GM19397 (cell line): Measurements from ENCODE around the gene SLC7A4.

ENCODE experiments used
- ATAC-seq: cut with Tn5 transposase; IDR thresholded peaks from one replicate; pipeline ENCODE4 v1.9.1; 2021; ENCODE audit warnings: mild to moderate bottlenecking, moderate library complexity; ENCODE audit not compliant: unreplicated experiment

Gene SLC7A4

DNA sequence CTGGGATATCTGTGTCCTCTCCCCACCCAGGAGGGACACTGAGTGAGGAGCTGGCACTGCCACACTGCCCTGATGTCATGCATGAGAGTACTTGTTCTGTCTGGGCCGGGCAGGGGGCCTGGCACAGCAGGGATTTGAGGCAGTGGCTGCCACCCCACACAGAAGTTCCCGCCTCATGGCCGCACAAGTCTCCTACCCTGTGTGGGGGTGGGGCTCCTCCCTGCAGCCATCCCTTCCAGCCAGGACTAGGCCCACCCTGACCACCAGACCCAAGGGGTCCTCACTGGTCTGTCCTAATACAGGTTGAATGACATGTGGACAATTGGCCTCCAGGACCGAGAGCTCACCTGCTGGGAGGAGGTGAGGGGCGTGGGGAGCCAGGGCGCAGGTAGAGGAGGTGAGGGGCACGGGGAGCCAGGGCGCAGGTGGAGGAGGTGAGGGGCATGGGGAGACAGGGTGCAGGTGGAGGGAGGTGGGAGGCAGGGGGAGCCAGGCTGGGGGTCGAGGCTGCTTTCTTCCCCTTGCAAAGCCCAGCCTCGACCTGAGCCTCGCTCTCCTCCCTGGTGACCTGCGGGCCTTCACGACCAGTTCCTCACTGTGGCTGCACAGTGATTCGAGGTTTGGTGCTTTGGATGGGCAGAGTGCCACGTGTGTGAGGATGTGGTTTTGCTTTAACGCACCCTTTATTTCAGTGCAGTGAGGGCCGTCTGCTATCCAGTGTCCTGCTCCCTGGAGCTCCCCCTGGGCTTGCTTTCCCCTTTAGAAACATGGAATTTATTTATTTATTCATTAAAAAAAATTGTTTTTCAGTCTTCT, 42.8 kb downstream of the SLC7A4 start:
- no peak for ATAC-seq

DNA sequence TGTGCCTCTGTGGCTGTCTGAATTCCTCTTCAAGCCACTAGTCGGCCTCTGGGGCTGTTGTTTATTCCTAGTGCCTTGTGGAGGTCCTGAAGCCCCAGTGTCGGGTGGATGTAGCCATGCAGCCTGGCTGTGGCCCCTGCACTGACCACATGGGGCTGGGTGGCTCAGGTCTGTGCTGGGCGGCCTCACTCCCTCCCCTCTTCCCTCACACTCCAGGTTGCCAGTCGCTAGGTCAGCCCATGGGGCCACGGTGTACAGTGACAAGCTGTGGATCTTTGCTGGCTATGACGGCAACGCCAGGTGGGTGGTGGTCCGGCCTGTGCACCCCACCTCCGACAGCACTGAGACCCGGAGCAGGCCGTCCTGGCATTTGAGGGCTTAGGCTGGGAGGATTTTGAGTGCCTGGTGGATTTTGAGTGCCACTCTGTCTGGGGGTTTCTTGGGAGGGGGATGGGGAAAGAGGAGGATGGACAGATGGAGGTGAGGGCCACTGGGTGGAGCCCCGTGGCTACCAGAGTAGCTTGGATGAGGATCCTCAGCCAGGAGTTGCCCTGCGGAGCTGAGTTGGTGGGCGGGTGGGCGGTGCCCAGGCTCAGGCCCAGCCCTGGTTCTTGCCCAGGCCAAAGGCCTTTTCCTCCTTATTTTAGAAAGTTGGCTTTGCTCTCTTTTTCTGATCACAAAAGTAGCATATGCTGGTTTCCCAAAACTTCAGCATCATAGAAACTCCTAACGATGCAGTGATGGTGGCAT, 43.6 kb downstream of the SLC7A4 start:
- ATAC-seq, result no peak

DNA sequence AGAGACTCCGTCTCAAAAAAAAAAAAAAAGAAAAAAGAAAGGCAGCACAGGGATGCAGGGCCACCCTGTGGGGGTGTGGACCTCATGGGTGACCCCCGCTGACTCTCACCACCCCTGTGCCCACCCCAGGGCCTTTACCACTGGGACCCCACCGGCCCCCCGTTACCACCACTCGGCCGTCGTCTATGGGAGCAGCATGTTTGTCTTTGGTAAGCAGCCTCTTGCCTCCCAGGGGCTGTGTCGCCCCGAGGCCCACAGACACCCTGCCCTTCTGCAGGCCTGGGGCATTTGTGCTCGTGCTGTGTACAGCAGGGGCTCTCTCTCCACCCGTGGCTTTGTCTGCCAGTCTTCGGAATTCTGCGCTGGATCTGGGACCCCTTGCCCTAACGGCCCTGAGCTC, 45.0 kb downstream of the SLC7A4 start:
- ATAC-seq, result no peak

DNA sequence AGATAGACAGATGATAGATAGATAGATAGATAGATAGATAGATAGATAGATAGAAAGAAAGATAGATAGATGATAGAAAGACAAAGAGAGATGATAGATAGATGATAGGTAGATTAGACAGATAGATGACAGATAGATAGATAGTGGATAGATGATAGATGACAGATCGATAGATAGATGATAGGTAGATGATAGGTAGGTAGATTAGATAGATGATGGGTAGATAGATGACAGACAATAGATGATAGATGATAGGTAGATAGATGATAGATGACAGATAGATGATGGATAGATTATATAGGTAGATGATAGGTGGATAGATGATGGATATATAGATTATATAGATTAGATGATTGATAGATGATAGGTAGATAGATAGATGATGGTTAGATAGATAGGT, 46.0 kb downstream of the SLC7A4 start:
- no peak for ATAC-seq

DNA sequence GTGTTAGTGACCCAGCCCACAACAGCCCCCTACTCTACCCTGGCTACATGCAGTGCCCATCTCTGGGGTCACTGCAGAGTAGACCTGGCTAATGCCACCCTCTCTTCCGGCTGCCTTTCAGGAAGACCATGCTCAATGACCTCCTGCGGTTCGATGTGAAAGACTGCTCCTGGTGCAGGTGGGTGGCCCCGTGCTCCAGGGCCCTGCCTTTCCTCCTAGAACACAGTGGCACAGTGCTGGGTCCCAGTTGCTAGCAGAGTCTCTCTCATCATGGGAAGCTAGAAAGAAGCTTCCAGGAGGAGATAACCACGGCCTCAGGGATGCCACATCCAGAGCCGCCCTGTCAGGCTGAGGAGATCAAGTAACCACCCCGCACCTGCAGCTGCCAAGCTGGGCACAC, 46.6 kb downstream of the SLC7A4 start:
- ATAC-seq, result no peak

DNA sequence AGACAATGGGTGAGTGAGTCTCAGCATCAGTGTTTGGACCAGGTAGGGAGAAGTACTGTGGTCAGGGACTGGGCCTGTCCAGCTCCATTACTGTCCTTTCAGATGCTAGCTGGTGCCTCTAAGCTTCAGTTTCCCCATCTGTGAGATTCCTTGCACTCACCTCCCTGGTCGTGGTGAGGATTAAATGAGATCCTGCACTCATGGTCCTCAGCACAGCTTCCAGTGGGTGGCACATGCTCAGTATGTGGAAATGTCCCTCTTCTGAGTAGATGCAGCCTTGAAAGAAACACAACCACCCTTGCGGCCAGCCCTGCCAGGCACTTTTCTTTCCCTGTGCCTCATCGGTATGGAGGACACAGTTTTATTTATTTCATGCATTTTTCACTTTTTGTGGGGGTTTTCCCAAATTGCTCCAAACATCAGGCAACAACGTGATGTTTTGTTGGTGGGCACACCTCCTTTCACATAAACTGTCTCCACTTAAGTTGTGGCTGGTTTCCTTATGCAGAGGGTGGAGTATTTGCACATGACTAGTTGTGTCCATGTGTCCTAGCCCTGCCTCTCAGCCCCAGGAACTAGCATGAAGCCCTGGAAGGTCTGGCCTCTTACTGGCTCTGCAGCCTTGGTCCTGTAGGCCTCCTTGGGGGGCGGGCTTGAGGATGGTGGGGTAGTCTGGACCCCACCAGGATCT, 49.1 kb downstream of the SLC7A4 start:
- no peak for ATAC-seq

DNA sequence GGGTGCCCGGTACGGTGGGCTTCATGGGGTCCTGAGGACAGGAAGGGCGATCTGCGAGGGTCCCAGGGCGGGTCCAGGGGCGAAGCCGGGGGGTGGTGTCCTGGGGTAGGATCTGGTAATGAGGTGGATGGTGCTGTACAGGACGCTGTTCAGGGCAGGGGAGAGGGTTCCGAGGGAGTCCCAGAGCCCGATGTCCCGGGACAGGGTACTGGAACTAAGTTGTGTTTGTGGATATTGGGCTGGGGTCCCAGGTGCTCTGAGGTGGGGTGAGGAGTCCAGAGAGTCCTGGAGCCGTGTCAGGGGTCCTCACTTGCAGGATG, 49.8 kb downstream of the SLC7A4 start:
- peak; percentile 7 for ATAC-seq

DNA sequence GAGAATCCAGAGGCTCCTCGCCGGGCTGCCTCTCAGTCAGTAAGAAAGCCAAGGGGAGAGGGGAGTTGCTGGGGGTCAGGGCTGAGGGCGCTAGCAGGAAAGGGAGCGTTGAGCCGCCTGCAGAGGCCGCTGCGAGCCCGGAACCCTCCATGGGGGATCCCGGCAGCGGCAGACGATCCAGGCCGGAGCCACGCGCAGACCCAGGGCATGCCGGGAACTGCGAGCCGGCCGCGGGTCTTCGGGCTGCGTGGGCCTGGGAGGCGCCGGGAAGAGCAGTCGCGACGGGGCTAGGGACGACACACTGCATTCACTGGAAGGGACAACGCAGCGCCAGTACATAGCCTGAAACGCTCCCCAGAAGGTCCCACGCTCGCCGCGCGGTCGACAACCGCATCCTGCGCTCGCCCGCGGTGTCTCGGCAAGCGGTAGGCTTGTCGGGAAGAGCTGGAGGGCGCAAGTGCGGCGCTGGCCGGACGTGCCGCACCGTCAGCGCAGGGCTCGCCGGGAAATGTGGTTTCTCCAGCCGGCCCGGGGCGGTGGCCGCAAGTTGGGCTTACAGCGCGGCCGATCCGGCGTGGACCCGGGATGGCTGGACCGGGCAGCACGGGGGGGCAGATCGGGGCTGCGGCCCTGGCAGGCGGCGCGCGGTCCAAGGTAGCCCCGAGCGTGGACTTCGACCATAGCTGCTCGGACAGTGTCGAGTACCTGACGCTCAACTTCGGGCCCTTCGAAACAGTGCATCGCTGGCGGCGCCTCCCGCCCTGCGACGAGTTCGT, 50.4 kb downstream of the SLC7A4 start, which contains the start of gene LZTR1:
LZTR1 (plus strand) TSS at position 511 of the 776 bp plus-strand sequence; CDS start at position 586, 75 bp downstream.
- ATAC-seq, result peak; percentile 77

DNA sequence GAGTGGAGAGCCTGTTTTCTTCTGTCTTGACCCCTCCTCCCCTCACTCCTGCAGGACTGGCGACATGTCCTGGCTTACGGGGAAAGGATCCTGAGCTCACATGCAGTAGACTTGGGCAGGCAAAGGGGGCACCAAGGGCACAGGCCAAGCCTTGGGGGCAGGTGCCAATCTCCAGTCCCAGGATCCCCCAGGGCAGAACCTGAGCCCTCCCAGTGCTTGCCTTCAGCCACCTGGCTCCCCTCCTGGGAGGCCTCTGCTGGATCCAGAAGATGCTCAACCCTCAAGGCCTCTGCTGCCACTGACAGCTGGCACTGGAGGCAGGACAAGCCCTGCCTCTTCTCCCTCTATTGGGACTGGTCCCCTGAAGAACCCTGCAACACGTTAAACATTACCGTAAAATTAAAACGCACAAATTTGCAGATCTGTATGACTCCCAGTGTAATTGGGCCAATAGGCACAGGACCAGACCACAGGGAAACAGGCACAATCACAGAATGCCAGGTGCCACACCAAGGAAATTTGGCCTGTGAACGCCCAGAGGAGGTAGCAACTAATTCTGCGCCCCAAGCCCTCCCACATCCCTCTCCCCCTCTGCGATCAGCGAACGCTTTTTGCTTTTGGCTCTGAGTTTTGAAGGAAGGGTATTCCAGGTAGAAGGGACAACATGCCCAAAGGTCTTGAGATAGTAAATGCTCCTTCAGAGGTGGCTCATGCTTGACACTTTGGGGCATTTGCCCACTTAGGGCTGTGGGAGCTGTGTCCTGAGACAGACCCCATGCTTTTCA, 51.2 kb downstream of the SLC7A4 start:
- ATAC-seq, result no peak

DNA sequence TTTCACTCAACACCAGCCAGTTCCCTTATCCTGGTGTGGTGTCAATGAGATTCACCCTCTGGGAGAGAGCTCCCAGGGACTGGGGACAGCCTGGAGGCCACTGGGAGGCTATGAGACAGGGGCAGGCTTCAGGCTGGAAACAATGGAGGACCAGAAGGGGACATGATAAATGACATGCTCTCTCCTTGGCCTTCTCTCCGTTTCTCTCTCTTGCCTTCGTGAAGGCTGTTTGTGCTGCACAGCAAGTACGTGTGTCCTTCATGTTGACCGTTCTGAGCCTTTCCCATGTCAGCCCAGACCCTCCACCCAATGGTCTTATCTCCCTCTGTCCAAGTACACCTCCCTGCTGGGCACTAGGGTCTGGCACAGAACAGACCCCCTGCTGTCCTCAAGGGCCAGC, 51.8 kb downstream of the SLC7A4 start:
- no peak for ATAC-seq

DNA sequence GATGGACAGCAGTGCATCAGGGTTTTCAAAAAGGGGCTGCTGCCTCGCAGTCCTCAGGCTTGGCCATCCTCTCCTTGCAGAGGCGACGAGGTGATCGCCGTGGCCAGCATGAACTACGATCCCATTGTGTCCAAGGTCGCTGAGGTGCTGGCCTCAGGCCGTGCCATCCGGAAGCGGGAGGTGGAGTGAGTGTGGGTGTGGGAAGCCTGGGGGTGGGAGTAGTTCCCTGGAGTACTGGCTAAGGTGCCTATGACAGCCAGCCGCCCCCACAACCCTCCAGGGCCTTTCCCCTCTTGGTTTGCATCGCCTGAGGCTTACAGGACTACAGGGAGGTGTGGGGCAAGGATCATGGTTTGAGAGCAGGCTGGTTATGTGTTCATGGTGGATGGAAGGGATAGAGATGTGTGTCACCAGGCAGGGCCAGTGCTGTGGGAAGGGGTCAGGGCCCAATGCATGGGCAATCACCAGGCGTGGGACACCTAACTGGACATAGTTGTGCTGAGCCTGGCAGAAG, 52.4 kb downstream of the SLC7A4 start:
- no peak for ATAC-seq

DNA sequence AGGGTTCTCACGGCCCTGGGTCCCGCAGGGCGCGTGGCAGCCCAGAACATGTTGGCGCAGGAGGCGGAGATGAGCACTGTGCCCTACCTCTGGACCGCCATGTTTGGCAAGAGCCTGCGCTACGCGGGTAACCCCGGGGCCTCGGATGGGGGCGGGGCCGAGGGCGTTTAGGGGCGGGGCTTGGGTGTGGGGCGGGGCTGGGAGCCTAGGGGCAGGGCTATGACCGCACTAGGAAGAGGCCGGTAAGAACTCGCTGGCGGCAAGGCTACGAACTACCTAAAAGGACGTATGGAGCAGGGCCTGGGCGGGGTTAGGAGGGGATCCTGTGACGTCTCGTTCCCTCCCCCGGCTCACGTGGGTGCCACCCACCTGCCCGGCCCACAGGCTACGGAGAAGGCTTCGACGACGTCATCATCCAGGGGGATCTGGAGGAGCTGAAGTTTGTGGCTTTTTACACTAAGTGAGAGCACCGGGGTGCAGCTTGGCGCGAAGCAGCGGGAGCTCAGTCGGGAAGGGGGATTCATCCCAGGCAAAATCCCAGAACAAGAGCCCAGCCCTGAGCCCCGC, 53.0 kb downstream of the SLC7A4 start:
- ATAC-seq, result no peak
